ENCODE data around the gene TCEAL3.

The TCEAL3 gene, protein sequence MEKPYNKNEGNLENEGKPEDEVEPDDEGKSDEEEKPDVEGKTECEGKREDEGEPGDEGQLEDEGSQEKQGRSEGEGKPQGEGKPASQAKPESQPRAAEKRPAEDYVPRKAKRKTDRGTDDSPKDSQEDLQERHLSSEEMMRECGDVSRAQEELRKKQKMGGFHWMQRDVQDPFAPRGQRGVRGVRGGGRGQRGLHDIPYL

DNA sequence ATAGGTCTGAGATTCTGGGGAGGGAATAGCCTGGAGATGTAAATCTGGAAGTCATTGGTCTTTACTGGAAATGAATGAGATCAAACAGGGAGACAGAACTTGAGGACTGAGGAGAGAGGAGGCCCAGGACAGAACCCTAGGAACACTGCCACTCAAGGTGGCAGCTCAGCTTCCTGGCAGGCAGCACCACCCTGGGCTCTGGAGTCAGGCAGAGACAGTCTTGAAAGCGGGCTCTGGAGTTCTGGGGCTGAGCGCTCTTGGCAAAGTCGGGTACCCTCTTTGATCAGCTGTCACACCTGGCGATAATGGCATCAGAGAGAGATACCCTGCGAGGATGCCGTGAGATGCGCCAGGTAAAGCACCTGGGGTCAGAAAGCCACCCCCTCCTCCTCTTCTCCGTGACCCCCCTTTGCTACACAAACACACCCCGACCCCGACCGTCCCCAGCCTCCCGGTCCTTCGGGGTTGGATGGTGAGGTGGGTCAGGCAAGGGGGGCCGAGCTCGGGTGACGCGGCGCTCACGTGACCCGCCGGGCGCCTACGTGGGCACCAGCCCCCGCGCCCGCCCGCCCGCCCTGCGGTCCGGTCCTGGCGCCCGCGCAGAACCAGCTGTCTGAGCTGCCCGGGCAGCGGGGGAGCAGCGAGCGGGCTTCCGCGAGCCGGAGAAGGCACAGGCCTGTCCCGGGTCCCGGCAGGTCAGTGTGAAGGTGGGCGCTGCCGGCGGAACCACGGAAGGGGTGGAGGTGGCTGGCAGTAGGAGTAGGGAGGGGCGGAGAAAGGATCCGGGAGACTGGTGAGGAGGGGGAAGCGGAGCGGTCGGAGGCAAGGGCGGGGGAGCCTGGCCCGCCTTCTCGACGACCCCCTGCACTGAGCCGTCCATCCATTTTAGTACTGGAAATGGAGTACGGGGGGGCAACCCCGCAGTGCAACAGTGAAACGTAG, at the start of gene TCEAL3:
TSS of gene TCEAL3 (plus strand) at position 600 of the 942 bp plus-strand sequence. CDS start 1,102 bp downstream, outside the sequence.
- peak; percentile 48 for DNase-seq (ENCODE audit: extremely low read depth, insufficient read length)
- Histone ChIP-seq H3K27me3 (replicated peaks; ENCODE audit: control insufficient read depth, insufficient read depth, low read length) (no peaks in the 10 kb centered on the region), H3K36me3 (ENCODE audit: control insufficient read depth, insufficient read depth, low read length) (no peaks in the 10 kb centered on the region), H3K4me3 (replicated peaks; ENCODE audit: low read depth, low read length) (peak within 1 kb of the TSS; percentile 77)
- TF ChIP-seq, protein P1, sequence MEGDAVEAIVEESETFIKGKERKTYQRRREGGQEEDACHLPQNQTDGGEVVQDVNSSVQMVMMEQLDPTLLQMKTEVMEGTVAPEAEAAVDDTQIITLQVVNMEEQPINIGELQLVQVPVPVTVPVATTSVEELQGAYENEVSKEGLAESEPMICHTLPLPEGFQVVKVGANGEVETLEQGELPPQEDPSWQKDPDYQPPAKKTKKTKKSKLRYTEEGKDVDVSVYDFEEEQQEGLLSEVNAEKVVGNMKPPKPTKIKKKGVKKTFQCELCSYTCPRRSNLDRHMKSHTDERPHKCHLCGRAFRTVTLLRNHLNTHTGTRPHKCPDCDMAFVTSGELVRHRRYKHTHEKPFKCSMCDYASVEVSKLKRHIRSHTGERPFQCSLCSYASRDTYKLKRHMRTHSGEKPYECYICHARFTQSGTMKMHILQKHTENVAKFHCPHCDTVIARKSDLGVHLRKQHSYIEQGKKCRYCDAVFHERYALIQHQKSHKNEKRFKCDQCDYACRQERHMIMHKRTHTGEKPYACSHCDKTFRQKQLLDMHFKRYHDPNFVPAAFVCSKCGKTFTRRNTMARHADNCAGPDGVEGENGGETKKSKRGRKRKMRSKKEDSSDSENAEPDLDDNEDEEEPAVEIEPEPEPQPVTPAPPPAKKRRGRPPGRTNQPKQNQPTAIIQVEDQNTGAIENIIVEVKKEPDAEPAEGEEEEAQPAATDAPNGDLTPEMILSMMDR (IDR thresholded peaks at IDR 0.05; ENCODE audit: insufficient read depth, low read length, poor library complexity, severe bottlenecking), result no peak

DNA sequence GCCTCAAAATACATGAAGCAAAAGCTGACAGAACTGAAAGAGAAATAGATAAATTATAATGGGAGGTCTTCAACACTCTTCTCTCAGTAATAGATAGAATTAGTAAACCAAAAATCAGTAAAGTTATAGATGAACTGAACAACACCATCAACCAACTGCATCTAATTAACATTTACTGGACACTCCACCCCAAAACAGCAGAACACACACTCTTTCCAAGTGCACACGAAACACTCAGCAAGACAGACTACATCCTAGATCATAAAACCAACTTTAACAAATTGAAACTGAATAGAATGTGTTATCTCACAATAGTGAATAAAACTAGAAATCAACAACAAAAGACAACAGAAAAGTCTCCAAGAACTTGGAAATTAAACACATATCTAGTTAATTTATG, 47.5 kb upstream of the TCEAL3 start:
- Histone ChIP-seq H3K36me3 (ENCODE audit: control insufficient read depth, insufficient read depth, low read length) (no peaks in the 10 kb centered on the region), H3K4me3 (replicated peaks; ENCODE audit: low read depth, low read length) (no peak overlapping the region), H3K27me3 (replicated peaks; ENCODE audit: control insufficient read depth, insufficient read depth, low read length) (no peaks in the 10 kb centered on the region)
- DNase-seq (ENCODE audit: extremely low read depth, insufficient read length), result no peak
- TF ChIP-seq, protein P1 (IDR thresholded peaks at IDR 0.05; ENCODE audit: insufficient read depth, low read length, poor library complexity, severe bottlenecking), result no peak

DNA sequence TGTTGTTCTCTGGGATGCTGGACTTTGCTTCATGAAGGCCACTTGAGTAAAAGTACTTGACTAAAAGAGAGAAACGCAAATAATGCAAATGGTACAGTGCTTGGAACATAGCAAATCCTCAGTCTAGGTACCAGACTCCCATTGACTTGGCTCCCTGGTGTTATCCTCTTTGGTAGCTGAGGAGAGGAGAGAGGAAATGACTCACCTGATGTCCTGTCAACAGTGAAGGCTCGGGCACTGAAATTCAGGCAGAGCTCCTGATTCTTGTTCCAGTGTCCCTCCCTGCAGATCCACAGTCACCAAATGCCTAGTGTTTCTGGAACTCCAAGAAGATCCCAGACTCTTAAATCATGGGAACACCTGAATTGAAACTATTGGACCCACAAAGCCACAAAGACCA, 45.0 kb upstream of the TCEAL3 start:
- no peaks in the 10 kb centered on the region for H3K36me3 ChIP-seq (ENCODE audit: control insufficient read depth, insufficient read depth, low read length)
- H3K4me3 ChIP-seq (replicated peaks; ENCODE audit: low read depth, low read length), result no peak overlapping the region
- H3K27me3 ChIP-seq (replicated peaks; ENCODE audit: control insufficient read depth, insufficient read depth, low read length), result no peaks in the 10 kb centered on the region
- no peak for DNase-seq (ENCODE audit: extremely low read depth, insufficient read length)
- TF ChIP-seq, protein P1 (IDR thresholded peaks at IDR 0.05; ENCODE audit: insufficient read depth, low read length, poor library complexity, severe bottlenecking), result no peak

DNA sequence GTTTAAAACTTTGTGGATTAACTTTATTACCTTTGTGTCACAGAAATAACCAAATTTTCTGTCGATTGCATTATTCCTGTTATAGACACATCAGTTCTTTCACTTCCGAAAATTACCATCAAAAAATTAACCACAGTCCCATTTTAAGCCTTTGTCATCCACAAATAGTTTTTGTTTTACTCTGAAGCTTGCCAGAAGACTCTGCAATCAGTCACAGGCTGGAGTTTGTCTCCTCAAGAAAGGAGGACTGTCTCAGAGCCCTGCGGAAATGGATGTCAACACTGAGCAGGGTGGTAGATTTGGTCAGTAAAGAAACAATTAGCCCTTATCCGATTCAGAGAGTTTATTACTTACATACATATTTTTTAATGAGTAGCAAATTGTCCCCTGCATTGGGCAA, 42.6 kb upstream of the TCEAL3 start:
- Histone ChIP-seq H3K27me3 (replicated peaks; ENCODE audit: control insufficient read depth, insufficient read depth, low read length) (no peaks in the 10 kb centered on the region), H3K36me3 (ENCODE audit: control insufficient read depth, insufficient read depth, low read length) (no peaks in the 10 kb centered on the region), H3K4me3 (replicated peaks; ENCODE audit: low read depth, low read length) (no peak overlapping the region)
- TF ChIP-seq, protein P1 (IDR thresholded peaks at IDR 0.05; ENCODE audit: insufficient read depth, low read length, poor library complexity, severe bottlenecking), result no peak
- DNase-seq (ENCODE audit: extremely low read depth, insufficient read length), result peak; percentile 13

DNA sequence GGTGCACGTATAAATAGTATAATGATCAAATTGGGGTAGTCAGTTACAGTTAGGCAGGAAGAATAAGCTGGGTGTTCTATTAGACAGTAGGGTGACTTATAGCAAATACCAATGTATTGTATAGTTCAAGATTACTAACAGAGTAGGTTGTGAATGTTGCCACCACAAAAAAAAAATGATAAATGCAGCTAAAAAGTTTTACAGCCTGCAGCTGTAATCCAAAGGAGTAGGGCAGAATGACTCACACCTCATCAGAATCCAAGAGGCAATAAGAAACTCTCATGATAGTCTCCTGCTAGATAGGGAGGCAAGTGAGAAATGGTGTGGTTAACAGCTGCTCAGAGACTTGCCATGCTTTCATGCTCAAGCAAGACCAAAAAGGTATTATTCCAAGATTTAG, 42.0 kb upstream of the TCEAL3 start:
- TF ChIP-seq, protein P1 (IDR thresholded peaks at IDR 0.05; ENCODE audit: insufficient read depth, low read length, poor library complexity, severe bottlenecking), result no peak
- DNase-seq (ENCODE audit: extremely low read depth, insufficient read length), result no peak
- H3K27me3 ChIP-seq (replicated peaks; ENCODE audit: control insufficient read depth, insufficient read depth, low read length), result no peaks in the 10 kb centered on the region
- no peaks in the 10 kb centered on the region for H3K36me3 ChIP-seq (ENCODE audit: control insufficient read depth, insufficient read depth, low read length)
- no peak overlapping the region for H3K4me3 ChIP-seq (replicated peaks; ENCODE audit: low read depth, low read length)
